Mammary epithelial cell (primary cell): ENCODE data around the gene NCKAP1.

ENCODE experiments used
- EZH2 ChIP-seq: IDR thresholded peaks from 2 replicates; pipeline ENCODE4 v1.6.1; 2012; ENCODE audit warnings: low read length, inconsistent platforms, borderline replicate concordance
- TF ChIP-seq, protein P1 (sequence below), 2 donors: IDR thresholded peaks in 1 of 2; conservative IDR thresholded peaks in 1 of 2; 2 replicates each; pipeline ENCODE4 v1.5.1; 2011 to 2012; ENCODE audit warnings: inconsistent platforms in 2 of 2, low read length in 2 of 2, mild to moderate bottlenecking in 2 of 2, control low read depth in 1 of 2, low read depth in 1 of 2; ENCODE audit not compliant: insufficient read depth in 1 of 2; ENCODE audit errors: extremely low read depth in 1 of 2

DNA sequence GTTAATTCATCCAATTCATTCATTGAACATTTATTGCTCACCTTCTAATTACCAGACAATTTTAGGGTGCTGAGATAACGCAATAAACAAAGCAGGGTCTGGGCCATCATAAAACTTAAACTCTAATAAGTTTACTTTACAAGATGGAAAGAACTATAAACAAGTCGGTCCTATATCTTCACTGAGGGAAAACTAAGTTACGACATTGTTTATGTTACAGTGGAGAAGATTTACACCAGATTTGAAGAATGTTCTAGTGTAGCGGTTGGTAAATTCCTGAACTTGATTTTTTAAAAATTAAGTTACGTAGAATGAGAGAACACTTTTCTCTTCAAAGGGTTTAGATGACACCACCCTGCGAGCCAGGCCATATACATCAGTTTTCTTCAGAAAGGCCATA lies 151.2 kb downstream of the NCKAP1 start:
- TF ChIP-seq, protein P1, sequence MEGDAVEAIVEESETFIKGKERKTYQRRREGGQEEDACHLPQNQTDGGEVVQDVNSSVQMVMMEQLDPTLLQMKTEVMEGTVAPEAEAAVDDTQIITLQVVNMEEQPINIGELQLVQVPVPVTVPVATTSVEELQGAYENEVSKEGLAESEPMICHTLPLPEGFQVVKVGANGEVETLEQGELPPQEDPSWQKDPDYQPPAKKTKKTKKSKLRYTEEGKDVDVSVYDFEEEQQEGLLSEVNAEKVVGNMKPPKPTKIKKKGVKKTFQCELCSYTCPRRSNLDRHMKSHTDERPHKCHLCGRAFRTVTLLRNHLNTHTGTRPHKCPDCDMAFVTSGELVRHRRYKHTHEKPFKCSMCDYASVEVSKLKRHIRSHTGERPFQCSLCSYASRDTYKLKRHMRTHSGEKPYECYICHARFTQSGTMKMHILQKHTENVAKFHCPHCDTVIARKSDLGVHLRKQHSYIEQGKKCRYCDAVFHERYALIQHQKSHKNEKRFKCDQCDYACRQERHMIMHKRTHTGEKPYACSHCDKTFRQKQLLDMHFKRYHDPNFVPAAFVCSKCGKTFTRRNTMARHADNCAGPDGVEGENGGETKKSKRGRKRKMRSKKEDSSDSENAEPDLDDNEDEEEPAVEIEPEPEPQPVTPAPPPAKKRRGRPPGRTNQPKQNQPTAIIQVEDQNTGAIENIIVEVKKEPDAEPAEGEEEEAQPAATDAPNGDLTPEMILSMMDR (conservative IDR thresholded peaks at IDR 0.05 in 1 of 2, IDR thresholded peaks at IDR 0.05 in 1 of 2; ENCODE audit: extremely low read depth in 1 of 2, insufficient read depth in 1 of 2, low read depth in 1 of 2, low read length in 2 of 2) = no peak
- TF ChIP-seq EZH2 = no peak
